ENCODE measurements around the gene POLR2C. TPM values are rescaled to one million over a fixed set of nuclear protein-coding genes. Genes with fewer than 3 reads are reported as not detected.

POLR2C gene
- total and polyA plus RNA-seq, 2 of the 13 experiments (the other 11 are each of a cell fraction or from before 2014, with no cell fraction given) = 104 to 216 TPM

DNA sequence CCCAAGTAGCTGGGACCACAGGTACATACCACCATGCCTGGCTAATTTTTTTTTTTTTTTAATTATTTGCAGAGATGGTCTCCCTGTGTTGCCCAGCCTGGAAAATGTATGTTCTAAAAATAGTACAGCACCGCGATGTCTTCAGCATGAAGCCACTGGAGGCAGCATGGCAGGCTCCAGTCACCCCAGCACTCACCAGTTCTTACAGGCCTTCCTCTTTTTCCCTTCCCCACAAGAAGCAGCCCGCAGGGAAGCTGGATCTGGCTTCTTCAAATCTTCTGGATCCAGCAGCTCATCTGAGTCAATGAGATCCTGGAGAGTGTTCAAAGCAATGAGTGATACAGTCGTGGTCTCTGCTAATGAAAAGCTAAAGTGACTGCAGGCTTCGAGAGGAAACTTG, 31.5 kb upstream of the POLR2C start:
- ChIA-PET CTCF (ENCODE audit: low intra/inter-chr PET ratio, low total read pairs) (no interaction called here), POLR2A (interaction anchor here (1.6 to 3.0 kb wide), 2 partner anchors 16 kb away, joined by 4 to 44 read pairs; partner anchors contain the start of genes CIAPIN1 and COQ9)
- in situ Hi-C loops (cut with HindIII; ENCODE audit: extremely low pct_ligation_motif_present, low pct_unique_long_range_greater_than_20kb) = no loop called here

More for the DNA sequence above, 31.5 kb upstream of the POLR2C start:
- no peak overlapping the region for H2AFZ ChIP-seq (ENCODE audit: low read length)
- no peak for ATAC-seq
- no peak overlapping the region for H3K4me3 ChIP-seq (replicated peaks in 1 of 3; ENCODE audit: insufficient read depth in 1 of 3, low read depth in 2 of 3, low read length in 3 of 3)
- H3K27ac ChIP-seq (ENCODE audit: extremely low read length, insufficient read depth, low read length) = no peak overlapping the region
- DNase-seq (ENCODE audit: low spot score) = no peak
- WGBS (ENCODE audit: low lambda C conversion rate) = 92% methylated on average over 5 of the region's 5 CpGs
- intact Hi-C loops (cut with micrococcal nuclease; ENCODE audit: unreplicated experiment) = no loop called here
- peaks cover 16% of the 10 kb centered on the region for H3K4me1 ChIP-seq (ENCODE audit: insufficient read depth, low read length)
- H3K9ac ChIP-seq (ENCODE audit: insufficient read depth, low read depth, low read length) = no peak overlapping the region
- no peaks in the 10 kb centered on the region for H3K79me2 ChIP-seq (ENCODE audit: insufficient read depth, low read length)
- no peaks in the 10 kb centered on the region for H3K9me3 ChIP-seq (ENCODE audit: low read length)
- FAIRE-seq = no peak
- BruUV-seq (replicated peaks) = no TSS peak
- peaks cover 31 to 77% of the 10 kb centered on the region in 2 experiments for H3K36me3 ChIP-seq (replicated peaks in 1 of 2; ENCODE audit: control insufficient read depth in 1 of 2, insufficient read depth in 2 of 2, low read length in 2 of 2)
- H3K27me3 ChIP-seq (ENCODE audit: control insufficient read depth in 1 of 2, insufficient read depth in 2 of 2, low read length in 2 of 2) = no peaks in the 10 kb centered on the region
- no peaks in the 10 kb centered on the region for H4K20me1 ChIP-seq (ENCODE audit: insufficient read depth, low read length)
- TF ChIP-seq TBX3 (IDR thresholded peaks at IDR 0.05; ENCODE audit: borderline replicate concordance) (no peak), SIX1 (CRISPR knock-in tag; IDR thresholded peaks at IDR 0.05; ENCODE audit: borderline replicate concordance) (no peak), HNRNPL (IDR thresholded peaks at IDR 0.05; ENCODE audit: low read depth, low read length) (no peak), SIX4 (CRISPR knock-in tag; IDR thresholded peaks at IDR 0.05) (no peak), SALL2 (CRISPR knock-in tag; IDR thresholded peaks at IDR 0.05) (no peak), THYN1 (CRISPR knock-in tag; IDR thresholded peaks at IDR 0.05; ENCODE audit: borderline replicate concordance, low read depth) (no peak), SRSF1 (optimal IDR thresholded peaks at IDR 0.05; ENCODE audit: low read depth, low read length) (no peak), ARHGAP35 (CRISPR knock-in tag; IDR thresholded peaks at IDR 0.05; ENCODE audit: borderline replicate concordance) (no peak), NCOA1 (CRISPR knock-in tag; IDR thresholded peaks at IDR 0.05) (no peak), PAF1 (CRISPR knock-in tag; IDR thresholded peaks at IDR 0.05) (no peak), RORA (CRISPR knock-in tag; IDR thresholded peaks at IDR 0.05) (no peak), TCF7L2 (IDR thresholded peaks at IDR 0.05; ENCODE audit: low read depth, low read length) (no peak), HOXA3 (CRISPR knock-in tag; IDR thresholded peaks at IDR 0.05) (no peak)
- TF ChIP-seq, protein P1, sequence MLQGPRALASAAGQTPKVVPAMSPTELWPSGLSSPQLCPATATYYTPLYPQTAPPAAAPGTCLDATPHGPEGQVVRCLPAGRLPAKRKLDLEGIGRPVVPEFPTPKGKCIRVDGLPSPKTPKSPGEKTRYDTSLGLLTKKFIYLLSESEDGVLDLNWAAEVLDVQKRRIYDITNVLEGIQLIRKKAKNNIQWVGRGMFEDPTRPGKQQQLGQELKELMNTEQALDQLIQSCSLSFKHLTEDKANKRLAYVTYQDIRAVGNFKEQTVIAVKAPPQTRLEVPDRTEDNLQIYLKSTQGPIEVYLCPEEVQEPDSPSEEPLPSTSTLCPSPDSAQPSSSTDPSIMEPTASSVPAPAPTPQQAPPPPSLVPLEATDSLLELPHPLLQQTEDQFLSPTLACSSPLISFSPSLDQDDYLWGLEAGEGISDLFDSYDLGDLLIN (CRISPR knock-in tag; IDR thresholded peaks at IDR 0.05; ENCODE audit: borderline replicate concordance) = no peak
- TF ChIP-seq, protein P2, sequence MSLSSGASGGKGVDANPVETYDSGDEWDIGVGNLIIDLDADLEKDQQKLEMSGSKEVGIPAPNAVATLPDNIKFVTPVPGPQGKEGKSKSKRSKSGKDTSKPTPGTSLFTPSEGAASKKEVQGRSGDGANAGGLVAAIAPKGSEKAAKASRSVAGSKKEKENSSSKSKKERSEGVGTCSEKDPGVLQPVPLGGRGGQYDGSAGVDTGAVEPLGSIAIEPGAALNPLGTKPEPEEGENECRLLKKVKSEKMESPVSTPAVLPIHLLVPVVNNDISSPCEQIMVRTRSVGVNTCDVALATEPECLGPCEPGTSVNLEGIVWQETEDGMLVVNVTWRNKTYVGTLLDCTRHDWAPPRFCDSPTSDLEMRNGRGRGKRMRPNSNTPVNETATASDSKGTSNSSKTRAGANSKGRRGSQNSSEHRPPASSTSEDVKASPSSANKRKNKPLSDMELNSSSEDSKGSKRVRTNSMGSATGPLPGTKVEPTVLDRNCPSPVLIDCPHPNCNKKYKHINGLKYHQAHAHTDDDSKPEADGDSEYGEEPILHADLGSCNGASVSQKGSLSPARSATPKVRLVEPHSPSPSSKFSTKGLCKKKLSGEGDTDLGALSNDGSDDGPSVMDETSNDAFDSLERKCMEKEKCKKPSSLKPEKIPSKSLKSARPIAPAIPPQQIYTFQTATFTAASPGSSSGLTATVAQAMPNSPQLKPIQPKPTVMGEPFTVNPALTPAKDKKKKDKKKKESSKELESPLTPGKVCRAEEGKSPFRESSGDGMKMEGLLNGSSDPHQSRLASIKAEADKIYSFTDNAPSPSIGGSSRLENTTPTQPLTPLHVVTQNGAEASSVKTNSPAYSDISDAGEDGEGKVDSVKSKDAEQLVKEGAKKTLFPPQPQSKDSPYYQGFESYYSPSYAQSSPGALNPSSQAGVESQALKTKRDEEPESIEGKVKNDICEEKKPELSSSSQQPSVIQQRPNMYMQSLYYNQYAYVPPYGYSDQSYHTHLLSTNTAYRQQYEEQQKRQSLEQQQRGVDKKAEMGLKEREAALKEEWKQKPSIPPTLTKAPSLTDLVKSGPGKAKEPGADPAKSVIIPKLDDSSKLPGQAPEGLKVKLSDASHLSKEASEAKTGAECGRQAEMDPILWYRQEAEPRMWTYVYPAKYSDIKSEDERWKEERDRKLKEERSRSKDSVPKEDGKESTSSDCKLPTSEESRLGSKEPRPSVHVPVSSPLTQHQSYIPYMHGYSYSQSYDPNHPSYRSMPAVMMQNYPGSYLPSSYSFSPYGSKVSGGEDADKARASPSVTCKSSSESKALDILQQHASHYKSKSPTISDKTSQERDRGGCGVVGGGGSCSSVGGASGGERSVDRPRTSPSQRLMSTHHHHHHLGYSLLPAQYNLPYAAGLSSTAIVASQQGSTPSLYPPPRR (CRISPR knock-in tag; IDR thresholded peaks at IDR 0.05; ENCODE audit: borderline replicate concordance) = no peak
- H3K4me2 ChIP-seq (ENCODE audit: low read depth, low read length) = no peak overlapping the region
